Activated CD8-positive, alpha-beta memory T cell treated with anti-CD3 and anti-CD28 coated beads for 48 hours (primary cell): ENCODE measurements around the gene SLC4A1.

Experiments used
- DNase-seq, 3 experiments: peaks; one replicate each; pipeline ENCODE4 v3.0.0-alpha.2; 2020; ENCODE audit warnings: low read depth in 2 of 3, low spot score in 2 of 3

SLC4A1 gene

DNA sequence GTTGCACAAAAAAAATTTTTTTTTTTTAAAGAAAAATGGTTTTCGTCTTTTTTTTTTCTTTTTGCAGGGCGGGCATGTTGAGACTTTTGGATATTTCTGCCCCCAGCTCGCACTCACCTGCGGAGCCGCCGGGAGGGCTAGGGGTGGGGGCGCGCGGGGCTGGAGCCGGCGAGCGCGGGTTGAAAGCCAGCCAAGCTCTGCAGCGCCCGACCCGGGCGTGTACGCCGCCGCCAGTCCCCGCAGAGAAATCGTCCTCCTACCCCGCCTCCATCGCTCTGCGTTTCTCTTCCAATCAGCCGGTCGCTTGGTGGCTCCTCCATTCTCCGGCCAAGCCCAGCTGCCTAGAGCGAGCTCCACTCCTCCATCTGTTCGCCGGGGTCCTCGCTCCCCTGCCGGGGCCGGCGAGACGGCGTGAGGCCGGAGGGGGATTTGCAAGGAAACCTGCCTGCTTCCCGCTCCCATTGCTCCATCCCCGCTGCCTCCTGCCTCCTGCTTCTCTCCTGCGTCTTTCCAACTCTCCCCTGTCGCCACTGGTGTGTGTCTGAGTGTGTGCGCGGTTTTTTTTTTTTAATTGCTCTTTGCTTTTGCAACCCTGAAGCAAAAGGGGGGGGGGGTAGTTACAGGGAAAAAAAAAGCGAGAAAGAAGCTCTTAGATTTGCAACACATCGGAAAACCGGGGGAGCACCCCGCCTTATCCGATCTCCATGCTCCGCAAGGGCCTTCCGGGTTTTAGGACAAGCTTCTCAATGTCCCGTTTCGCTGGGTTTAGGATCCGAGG is 46.7 kb downstream of the SLC4A1 start:
- no peak for DNase-seq

DNA sequence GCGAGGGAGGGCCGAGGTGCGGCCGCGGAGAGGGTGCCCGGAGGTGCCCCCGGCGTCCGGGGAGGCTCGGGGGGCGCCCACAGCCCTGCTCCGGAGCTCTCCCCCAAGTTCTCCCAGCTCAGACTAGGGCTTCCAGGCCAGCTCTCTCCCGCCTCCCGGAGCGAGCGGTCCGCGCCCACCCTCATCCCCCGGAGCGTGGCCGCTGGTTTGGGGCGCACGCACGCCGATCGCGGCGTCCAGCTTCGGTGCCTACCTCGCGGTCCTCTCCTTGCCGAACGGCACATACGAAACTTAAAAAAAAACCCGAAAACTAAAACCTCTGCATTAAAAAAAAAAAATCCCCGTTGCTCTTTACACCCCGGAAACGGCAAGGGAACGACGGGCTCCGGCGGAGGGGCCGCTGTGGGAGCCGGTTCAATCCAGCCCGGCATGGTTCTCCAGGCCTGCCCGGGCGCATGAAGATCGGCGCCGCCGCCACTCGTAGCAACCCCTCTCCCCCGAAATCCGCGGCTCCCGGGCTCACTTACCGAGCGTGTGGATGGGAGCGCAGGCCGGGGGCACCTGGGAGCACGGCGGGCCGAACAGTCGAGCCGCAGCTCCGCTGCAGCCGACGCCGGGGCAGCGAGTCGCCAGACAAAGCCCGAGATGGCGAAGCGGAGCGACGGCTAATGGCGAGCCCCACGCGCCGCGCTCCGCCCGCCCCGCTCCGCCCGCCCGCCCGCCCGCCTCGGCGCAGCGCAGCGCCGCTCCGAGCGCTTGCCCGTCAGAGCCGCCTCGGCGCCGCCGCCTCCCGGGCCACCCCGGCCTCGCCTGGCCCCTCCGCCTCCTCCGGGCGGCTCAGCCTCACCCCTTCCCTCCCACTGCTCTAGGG is 47.5 kb downstream of the SLC4A1 start:
- no peak for DNase-seq

DNA sequence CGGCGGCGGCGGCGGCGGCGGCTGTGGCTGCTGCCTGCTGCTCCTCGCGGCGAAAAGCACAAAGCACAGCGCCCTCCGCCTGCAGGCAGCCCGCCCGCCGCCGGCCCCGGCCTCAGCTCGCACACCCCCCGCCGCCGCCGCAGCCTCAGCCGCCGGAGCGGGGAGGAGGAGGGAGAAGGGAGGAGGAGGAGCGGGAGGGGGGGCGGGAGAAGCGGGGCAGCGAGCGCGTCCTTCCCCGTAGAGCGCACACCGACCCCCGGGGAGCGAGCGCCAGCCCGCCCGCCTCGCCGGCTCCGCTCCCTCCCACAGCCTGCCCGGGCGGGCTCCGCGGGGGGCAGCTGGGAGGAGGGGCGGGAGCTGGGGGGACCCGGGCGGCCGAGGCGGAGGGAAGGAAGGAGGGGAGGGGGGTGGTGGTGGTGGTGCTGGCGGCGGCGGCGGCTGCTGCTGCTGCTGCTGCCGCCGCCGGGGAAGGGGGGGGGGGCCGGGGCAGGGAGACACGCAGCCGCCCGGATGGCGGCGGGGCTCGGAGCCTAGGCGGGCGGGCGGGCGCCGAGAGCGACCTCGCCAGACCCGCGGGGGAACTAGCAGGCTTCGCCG is 48.2 kb downstream of the SLC4A1 start, which contains the start of gene UBTF:
Gene UBTF (minus strand): TSS at position 60 of the 597 bp plus-strand sequence. CDS start 1,446 bp downstream, outside the sequence.
- DNase-seq, result no peak

GRCh38 chr17:44219108-44219615 is 48.8 kb downstream of the SLC4A1 start:
- peak in 2 of 3 experiments; percentile 52 to 59 for DNase-seq

GRCh38 chr17:44218344-44219107 is 49.4 kb downstream of the SLC4A1 start:
- DNase-seq, result peak in 2 of 3 experiments; percentile 72 to 84

- no peak for DNase-seq
Observed at GRCh38 chr17:44217738-44218343, 50.1 kb downstream of the SLC4A1 start.

- DNase-seq, result no peak
Observed at GRCh38 chr17:44216694-44217093, 51.2 kb downstream of the SLC4A1 start.

DNA sequence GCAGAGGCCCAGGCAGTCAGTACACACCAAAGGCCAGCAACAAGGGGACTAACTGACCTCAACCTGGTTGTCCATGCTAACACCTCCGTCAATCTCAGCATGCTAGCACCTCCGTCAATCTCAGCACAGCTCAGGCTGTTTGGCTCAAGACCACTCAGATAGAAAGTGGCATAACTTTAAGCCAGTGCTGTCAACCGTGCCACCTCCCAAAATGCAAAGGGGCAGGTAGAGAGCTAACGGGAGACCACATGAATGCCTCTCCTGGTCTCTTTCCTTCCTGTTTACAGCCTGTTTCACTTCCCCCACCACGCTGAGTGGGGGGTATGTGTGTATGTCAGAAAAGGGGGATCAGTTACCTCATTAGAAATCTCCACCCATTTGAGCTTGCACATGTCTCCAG is 51.8 kb downstream of the SLC4A1 start:
- DNase-seq, result no peak

DNA sequence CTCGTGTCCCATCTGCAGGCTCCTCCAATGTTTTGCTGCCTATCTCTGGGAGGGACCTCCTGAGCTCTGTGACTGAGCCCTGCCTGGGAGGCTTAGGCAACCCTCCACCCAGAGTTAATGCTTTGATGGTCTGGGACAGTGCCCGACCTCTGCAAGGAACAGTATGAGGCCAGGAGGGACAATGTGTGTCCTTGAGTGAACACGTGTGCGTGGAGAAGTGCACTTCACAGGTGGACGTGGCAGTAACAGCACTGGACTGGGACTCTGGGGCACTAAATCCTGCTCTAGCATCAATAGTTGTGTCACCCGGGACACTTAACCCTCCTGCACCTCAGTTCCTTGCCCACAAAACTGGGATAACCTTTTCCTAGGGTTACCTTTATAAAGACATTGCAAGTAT is 53.0 kb downstream of the SLC4A1 start:
- DNase-seq, result no peak

DNA sequence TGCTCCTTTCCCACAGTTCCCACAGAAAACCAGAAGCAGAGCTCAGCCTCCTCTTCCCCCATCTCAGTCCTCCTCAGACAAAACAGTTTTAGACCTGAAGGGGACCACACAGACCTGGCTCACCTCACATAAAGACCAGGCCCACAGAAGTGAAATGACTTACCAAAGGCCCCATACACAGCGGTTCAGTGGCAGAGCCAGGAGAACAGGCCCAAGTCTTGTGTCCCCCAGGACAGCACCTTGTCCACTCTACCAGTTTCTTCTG is 53.8 kb downstream of the SLC4A1 start:
- DNase-seq, result no peak

- DNase-seq, result no peak
Observed at GRCh38 chr17:44213403-44214229, 54.3 kb downstream of the SLC4A1 start.

- no peak for DNase-seq
Observed at GRCh38 chr17:44212507-44213402, 55.2 kb downstream of the SLC4A1 start.

DNA sequence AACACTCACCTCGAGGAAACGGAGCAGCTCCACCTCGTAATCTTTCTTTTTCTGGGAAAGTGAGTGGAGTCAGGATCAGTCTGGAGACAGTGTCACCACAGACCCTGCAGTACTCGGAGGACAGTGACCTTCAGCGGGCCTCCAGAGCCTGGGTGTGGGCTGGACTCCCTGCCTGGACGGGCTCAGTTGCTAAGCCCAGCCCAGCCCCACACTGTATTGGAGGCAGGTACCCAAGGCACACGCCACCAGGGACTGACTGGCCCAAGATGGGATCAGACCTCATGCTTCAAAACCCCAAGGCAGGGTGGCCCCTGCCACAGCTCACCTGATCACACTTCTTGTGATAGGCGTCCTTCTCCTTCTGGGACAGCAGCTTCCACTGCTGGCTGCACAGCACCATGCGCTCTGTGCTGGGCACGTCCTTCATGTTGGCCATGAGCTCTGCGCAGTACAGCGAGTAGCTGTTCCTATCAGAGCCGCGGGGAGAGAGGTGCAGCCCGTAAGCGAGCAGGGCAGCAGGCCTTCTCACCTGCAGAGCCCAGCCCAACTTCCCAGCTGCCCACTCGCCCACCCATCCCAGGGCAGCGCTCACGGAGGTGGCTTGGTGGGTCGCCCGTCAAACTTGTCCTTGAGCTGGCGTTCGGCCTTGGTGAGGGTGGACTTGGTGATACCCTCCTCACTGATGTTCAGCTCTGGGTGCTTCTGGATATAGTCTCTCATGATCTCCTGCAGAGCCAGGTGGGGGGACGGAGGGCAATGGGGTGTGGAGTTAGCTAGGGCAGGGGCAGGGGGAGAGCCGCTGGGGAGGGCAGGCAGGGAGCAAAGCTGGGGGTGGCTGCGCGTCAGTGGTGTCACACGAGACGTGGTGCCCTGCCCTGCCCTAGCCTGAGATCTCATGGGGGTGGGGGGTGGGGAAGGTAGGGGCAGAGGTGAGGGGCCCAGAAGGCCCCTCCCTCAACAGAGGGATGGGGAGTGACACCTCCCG is 56.4 kb downstream of the SLC4A1 start:
- DNase-seq, result no peak

DNA sequence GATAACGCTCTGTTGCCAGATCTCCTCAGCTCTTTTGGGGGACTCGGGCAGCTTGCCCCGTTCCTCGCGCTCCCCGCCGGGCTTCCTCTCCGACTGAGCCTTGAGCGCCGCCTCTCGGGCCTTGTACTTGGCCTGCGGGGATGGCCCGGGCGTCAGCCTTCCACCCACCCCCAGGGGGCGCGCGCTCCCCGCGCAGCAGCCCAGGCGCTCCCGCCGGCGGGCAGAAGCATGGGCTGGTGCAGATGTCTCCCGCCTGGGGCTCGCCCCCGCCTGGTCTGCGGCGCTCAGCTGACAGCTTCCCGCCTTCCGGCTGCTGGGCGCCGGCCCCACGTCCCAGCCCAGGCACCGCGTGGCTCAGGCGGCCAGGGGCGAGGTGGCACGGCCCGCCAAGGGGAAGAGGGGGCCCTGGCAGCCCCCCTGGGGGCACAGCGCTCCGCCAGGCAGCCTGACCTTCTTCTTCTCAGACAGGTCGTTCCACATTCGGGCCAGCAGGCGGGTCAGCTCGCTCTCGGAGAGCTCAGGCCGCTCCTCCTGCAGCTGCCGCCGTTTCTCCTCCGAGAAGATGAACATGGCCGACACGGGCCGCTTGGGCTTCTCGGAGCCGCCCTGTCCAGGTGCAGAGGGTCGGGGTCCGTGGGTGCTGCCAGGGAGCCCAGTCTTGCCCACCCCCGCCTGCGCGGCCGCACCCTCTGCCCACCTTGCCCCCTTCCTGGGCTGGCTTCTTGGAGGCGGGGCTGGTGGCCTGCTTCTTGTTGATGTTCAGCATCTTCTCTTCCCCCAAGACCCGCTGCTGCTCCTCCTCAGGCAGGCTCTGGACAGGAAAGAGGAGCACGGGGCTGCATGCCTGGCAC is 57.4 kb downstream of the SLC4A1 start:
- DNase-seq, result peak; percentile 81 to 91 (median 84)

DNA sequence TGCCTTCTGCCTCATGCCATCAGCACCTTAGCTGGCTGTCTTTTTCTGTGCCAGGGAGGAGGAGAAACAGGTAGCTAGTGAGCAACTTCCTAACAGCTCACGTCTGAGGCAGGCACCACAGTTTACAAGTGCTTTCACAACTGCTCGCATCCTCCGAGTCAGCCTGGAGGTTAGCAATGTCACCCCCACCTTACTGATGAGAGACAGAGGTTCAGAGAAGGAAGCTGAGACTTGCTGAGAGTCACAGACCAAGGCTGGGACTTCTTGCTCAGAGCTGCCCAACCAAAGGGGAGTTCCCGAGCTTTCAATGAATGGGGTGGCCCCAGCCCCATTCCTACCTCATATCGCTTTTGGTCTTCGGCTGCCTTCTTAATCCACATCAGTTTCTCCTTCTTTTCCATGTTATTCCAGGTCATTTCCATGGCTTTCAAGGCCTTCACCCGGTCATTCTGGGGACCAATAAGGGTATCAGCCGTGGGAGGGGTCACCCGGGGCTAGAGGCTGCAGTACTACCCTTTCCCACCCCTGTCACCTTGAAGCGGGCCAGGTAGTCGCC is 58.1 kb downstream of the SLC4A1 start:
- no peak for DNase-seq

DNA sequence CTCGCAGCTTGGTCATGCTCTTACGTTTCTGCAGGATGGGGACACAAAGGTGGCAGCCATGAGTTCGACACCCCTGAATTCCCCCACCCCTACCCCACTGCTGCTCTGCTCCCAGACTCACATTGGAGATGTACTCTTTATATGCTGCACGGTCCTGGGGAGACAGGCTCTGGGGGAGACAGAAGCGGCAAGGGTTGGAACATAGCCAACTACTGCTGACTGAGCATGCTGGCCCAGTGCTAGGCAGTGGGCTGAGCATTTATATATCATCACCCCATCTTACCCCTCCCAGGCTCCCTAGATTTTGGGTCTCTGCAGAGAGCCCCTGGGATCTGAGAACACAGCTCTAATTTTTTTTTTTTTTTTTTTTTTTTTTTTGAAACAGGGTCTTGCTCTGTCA is 60.2 kb downstream of the SLC4A1 start:
- DNase-seq, result no peak
